Activated CD8-positive, alpha-beta memory T cell treated with anti-CD3 and anti-CD28 coated beads for 4 hours (primary cell): Measurements from ENCODE around the gene VOPP1.
"Not testable (repeated sequence)": the region's sequence is repeated elsewhere in the genome, so short reads cannot be mapped to it uniquely, and the experiment has no call there.

Experiments
- DNase-seq, 2 donors: peaks; one replicate each; pipeline ENCODE4 v3.0.0-alpha.2; 2020; ENCODE audit warnings: low read depth in 2 of 2

Gene VOPP1

DNA sequence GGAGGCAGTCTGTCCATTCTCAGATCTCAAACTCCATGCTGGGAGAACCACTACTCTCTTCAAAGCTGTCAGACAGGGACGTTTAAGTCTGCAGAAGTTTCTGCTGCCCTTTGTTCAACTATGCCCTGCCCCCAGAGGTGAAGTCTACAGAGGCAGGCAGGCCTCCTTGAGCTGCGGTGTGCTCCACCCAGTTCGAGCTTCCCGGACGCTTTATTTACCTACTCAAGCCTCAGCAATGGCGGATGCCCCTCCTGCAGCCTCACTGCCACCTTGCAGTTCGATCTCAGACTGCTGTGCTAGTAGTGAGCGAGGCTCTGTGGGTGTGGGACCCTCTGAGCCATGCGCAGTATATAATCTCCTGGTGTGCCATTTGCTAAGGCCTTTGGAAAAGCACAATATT, 10.4 kb upstream of the VOPP1 start:
- DNase-seq: not testable (repeated sequence)

DNA sequence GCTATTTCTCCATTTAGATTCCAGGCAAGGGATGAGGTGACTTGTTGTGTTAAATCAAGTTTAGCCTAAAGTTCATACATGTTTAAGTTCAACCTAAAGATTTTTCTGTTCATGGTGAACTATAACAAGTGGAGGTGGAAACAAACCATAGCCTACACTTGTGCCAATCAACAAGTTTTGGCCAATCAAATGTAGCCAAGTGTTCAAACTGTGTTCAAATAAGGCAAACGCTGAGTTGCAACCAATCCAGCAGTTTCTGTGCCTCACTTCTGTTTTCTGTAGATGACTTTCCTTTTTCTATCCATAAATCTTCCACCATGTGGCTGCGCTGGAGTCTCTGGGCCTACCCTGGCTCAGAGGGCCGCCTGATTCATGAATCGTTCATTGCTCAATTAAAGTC, 4.5 kb upstream of the VOPP1 start:
- DNase-seq: no peak

DNA sequence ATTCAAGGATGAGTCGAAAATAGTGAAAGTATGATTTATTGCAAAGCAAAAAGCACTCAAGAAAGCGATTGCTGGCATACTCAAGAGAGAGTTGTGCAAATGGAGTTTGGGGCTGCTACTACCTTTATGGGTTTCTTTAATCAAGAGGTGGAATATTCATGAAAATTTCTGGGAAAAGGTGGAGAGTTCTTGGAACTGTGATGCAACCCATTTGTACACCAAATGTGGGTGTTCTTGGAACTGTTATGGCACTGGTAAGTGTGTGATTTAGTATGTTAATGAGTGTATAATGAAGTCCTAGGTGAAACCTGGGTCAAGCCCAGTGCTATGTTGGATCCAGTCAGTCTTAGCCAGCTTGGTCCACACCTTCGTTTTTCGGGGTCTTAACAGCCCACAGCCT, 3.4 kb upstream of the VOPP1 start:
- no peak for DNase-seq

DNA sequence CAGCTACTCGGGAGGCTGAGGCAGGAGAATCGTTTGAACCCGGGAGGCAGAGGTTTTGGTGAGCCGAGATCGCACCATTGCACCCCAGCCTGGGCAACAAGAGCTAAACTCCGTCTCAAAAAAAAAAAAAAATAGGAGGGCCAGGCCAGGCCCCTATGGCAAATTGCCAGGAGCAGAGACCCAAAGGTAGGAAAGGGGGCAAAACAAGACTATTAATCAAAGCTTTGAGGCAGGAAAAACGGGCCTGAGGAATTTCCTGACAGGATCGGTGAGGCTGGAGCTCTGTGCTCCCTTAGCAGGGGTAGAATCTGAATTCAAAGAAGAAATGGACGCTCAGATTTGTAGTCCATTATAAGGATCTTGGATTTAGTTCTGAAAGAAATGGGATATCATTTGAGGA, 2.8 kb upstream of the VOPP1 start:
- no peak for DNase-seq

DNA sequence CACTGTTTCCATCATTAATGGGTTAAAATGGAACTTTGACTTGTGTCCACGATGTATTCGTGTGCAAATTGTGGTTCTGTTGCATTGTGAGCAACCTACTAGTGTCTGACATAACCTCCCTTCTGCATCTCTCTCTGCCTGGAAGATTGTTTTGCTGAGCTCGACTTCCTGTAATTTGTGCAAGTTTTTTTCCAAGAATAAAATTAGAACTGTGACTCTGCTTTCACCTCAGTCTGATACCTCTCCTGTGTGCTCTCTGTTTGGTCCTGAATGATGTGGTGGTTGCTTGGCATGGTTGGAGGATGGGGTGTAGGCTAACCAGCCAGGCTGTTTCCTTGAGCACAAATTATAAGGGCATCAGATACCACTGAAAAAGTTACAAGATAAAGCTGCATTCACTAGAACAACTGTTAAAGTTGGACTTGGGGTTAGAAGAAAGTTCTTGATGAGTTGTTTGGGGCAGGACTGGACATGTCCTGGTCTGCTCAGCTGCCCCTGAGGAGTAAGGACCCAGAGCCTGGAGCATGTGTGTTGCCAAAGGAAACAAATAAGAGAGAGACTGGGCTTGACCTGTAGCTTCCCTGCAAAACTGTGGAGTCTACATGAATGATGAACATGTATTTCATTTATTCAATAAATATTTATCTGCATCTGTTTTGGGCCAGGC, 1.9 kb upstream of the VOPP1 start:
- no peak for DNase-seq

DNA sequence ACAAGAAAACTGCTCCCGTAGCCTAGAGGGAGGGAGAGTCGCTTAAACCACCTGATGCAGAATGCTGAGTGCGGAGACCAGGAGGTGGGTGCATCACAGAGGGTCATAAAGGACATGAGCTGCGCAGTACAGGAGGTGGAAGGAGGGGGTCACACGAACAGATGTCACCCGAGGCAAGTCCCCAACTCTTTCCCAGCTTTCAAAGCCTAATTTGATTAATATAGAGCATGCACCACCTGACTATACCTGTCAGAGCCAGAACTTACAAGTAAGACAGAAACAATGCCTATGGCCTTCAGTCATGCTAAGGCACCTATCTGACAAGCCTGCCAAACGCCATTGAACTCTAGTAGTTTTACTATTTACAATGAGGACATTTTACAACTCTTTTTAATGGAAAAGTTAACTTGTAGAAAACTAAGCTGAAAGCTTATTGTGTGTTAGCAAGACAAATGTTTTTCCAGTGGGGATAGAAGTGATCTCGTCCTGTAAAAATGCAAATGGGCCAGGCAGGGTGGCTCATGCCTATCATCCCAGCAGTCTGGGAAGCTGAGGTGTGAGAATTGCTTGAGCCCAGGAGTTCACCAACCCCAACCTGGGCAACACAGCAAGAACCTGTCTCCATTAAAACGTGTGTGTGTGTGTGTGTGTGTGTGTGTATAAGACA, 1.1 kb upstream of the VOPP1 start:
- no peak for DNase-seq

DNA sequence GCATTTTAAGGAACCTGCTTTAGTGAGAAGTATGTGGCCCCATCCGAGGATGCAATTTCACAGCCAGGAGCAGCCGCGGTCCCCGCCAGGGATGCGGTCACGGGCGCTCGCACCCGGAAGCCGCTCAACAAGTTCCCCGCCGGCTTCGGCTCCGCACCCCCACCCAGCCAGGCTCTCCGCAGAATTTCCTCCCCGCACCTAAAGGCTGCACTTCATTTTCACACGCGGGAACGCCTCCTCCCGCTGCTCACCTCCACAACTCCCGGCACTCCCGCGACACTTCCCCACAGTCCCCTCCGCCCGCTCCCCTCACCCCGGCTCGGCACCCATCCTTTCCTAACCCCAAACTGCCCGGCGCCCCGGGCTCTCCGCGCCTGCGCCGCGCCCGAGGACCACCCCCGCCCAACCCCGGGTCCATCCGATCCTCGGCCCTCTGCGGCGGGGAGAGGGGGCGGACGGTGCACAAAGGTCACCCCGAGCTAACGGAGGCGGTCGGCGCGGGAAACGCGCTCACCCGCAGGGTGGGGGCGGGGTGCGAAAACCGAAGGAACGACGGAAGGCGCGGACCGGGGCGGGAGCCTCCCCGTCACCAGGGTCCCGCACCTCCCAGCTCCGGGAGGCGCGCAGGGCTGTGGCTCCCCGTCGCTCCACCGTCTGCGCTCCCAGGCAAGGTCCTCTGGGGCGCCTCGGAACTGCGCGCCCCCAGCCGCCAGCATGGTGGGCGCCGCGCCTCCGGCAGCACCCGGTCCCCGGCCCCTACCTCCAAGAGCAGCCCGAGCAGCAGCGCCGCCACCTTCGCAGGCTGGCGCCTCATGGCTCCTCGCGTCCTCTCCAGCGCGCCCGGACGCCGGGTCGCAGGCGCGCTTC, 558 bp downstream of the VOPP1 start:
- peak; percentile 16 to 21 for DNase-seq

DNA sequence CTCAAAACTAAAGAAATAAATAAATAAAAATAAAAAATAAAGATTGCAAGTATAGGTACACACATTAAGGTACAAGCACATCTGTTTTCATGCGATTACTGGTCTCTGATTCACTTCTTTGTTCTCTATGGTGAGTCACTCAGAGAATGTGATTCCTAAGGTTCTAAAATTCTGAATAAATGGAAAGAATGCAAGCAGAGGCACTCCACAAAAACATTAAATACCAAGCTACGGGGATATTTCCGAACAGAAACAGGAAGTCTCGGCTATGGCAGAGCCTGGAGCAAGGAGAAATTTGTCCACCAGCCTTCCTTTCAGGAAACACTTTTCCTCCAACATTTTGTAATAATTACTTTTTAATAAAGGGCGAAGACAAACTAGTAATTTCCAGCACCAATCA, 1.4 kb downstream of the VOPP1 start:
- no peak for DNase-seq

DNA sequence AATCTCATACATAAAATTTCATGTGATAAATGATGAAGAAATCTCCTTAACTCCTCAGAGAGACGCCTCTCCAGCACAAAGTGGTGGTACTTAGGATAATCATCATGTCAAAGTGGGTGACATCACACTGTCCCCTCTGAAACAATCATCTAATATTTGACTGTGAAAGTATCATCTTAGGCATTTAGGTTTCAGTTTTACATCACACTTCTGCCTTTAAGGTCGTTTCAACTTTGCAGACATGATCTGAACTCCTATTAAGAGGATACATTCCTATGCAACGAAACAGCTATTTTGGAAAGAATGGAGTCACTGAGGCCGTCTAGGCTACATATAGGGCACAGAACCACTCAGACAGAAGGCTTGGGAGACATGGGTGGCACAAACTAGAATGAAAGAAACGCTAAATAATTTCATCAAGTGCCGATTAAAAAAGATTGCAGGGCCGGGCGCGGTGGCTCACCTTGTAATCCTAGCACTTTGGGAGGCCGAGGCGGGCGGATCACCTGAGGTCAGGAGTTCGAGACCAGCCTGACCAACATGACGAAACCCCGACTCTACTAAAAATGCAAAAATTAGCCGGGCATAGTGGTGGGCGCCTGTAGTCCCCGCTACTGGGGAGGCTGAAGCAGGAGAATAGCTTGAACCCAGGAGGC, 2.0 kb downstream of the VOPP1 start:
- DNase-seq: no peak

DNA sequence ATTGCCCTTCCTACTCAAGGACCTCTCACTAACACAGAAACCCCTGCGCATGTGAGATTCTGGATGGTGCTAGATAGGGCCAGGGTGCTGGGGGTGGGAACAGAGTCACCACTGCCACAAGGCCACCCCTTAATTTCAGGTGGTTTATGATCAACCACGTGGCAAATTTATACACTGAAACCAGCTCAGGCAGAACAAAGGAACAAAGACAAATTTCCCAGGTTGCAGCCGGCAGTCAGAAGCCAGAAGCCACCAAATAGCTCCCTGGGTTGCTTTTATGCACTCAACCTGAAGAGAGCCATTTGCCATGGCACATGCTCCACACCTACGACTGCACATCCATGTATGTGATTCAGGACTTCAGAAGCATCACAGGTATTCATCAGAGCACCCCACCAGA, 2.5 kb downstream of the VOPP1 start:
- DNase-seq: peak; percentile 19 to 28

DNA sequence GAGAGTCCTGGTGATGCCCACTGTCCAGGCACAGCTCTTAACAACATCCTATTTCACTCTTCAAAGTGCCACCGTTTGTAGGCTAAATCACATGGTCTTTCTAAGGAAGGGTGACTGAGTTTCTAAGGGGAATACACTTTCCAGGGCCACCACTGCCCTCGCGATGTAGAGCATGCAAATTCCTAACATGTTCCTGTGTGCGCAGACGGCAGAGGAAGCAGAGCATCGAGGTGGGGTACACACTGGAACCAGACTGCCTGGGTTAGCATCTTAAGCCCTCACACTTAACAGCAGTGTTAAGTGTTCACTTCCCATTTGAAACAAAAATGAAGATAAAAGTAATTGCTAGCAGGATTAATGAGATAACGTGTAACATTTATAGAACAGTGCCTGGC, 3.0 kb downstream of the VOPP1 start:
- no peak for DNase-seq

DNA sequence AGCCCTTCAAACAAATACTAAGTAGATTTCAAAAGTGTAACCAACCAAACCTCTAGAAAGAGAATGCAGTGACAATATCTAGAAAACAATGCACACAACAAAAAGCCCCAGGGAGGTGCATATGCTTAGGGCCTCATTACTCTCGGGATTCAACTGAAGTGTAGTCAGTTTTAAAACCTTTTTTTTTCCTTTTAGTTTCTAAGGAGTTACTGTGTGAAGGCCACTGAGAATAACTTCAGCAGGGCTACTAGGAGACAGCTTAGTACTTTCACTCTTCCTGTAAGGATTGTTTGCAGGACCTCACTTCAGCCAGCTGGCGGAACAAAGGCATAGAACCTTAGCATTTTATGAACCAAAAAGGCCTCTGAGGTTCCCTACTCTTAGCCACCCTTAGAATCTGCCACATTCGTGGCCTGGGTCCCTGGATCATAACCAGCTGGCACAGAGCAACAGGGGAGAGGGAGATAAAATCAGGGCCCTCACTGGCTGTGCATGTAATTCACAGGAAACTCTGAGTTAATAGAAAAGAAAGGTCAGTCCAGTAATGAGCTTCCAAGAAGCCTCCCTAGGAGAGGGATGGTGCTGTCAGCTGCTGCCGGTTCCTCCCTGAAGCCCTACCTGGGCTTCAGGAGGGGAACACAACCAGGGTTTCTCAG, 3.6 kb downstream of the VOPP1 start:
- DNase-seq: no peak

DNA sequence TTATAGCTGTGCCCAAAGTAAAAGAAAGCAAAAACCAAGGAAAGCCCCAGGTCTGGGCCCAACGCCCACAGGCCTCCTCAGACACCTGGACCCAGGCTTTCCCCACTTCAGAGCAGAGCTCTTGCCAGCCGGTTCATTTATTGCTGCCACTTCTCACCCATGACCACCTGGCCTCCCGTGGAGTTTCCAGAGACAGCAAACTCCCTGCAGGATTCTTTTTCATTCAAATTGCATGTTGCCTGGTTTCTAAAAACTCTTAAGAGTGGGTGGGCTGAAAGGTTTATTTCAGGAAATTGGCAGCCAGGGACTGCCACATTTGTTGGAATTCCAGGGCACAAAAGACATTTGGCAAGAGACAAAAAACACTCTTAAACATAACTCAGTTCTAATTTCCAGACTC, 4.7 kb downstream of the VOPP1 start:
- no peak for DNase-seq

DNA sequence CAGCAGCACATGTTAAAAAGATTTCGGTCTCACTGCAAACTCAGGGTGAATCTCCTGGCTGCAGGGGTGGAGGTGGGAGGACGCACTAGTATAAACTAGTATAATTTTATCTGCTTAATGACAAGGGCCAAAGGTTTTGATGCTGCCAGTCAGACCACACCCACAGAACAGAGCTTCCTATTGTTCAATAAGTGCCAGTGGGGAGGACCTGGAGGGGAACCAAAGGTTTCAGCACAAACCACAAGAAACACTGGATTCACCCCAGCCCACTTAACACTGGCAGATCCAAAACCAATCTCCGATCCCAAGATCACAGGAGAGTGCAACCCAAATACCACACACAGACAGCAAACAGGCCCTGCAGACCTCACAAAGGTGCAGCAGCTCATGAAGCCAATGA, 6.6 kb downstream of the VOPP1 start:
- DNase-seq: no peak

DNA sequence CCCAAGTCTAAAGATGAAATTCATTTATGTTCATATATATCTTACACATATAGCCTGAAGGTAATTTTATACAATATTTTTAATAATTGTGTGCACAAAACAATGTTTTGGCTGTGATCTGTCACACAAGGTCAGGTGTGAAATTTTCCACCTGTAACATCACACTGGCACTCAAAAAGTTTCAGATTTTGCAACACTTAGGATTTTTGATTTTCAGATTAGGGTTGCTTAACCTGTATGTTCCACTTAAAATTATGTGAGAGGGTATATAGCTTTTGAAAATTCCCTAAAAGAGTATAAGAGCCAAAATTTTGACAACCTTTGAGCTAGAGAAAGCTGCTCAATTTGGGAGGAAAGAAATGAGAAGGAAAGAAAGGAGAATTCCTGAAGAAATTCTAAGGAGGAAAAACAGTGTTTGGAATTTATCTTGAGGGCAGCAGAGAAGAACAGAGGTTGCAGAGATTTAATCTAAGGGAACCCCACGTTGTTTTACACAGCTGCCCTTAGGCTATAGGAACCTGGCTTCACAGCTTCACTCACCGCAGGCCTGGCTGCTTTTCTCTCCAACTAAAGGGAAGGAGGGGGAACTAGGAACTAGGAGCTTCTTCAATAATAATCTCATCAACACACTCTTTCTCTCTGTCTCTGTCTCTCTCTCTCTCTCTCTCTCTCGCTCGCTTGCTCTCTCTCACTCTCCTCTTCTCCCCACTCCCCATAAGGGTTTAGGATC, 8.5 kb downstream of the VOPP1 start:
- no peak for DNase-seq

DNA sequence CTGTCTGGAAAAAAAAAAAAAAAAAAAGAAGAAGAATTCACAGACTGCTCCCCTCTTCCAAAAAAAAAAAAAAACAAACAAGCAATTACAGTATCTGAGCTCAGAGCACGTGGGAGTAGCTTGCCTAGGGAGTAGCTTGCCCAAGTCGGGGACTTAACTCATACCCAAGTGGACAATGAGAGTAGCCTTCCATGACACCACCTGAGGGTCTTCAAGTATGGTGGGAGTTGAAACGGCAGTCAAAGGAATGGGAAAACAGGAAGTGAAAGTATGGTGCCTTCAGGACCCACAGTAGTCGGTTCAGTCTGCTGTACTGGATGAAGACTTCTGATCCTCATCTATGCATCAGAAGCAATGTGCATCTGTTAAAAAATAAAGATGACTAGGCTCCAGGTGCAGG, 10.6 kb downstream of the VOPP1 start:
- DNase-seq: no peak

DNA sequence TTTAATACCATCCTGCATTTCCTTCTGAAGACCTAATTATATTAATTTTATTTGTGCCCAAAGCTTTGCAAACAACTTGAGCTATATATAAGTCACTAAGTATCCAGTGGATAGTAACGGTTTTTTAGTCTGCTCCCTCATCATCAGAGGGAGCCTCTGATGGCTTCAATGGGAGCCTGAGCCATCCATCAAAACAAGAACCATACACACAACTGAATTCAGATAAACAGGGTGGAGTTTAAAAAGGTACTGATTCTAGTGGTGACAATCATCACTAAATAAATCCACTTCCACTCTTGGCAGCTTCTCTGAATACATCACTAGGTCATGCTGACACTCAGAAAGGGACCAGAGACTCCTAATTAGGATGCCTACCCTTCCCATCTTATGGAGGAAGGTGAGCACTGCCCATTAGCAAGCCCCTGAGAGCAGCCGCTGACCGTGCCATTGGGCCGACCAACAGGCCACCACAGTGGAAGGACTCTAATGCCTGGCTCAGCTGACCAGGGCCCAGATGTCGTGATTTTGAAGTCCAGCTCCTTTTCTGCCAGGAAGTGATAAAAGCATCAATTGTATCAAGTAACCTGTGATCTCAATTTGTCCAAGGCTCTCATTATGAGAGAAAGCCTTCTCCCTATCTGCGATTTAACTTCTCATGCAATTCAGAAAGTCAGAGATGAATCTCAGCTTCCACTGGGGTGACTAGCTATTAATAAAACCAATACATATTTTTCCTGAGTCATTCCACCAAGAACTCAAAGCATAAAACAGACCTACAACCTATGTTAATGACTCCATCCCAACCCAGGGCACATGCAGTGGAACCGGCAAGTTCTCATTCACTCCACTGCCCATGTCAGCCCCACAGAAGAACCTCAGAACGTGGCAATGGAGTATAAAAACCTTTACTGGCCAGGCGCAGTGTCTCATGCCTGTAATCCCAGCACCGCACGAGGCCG, 13.1 kb downstream of the VOPP1 start:
- DNase-seq: no peak

DNA sequence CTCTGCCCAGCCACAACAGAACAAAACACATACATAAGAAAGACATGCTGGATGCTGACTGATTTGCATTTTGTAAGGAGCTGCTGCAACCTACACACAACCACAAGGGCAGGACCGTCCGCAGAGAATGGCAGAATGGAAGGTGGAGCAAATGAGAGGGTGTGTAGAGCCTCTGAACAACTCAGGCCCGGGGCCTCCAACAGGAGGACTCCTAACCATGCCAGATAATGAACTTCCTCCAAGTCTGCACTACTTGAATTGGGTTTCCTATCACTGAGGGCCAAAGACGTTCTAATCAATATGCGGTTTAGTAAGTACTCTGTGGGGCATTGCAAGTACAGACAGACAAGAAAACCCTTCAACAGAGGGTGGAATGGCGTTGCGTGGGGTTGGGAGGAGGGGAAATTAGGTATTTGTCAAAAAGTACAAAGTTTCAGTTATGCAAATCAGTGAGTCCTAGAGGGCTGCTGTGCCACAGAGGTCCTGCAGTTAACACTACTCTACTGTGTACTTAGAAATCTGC, 14.6 kb downstream of the VOPP1 start:
- DNase-seq: no peak

DNA sequence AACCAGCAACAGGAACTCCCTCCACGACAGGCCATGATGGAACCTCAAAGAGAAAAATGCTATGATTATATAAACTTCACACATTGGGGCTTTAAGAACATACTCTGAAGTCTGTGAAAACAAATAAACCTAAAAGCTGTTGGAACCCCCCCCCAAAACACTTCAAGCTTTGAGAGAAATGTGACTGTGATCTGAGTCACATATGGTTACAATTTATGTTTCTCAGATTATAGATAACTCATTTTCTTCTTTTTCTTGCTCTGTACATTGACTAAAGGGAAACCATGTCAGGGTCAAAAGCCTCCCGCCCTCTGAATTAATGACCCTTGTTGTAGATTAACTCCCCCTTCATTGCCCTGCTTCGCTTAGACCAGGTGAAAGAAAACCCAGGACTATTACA, 15.8 kb downstream of the VOPP1 start:
- DNase-seq: no peak

DNA sequence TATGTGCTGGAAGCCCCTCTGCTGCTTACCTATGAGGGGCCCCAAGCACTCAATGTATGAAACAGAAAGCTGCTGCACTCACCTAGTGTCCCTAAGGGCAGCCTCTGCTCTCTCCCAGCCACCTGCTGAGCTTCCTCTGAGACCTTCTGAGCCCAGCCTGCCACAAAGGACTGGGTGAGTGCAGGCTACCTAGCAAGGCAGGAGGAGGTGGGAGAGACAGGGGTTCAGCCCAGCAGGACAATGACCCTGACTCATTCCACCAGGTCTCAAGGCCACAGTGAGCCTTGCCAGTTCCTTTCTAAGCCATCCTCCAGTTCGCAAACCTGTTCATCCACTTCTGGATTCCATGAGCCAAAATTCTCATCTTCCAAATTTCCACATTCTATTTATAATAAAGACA, 16.3 kb downstream of the VOPP1 start:
- no peak for DNase-seq
